PC-9 (cell line): ENCODE results near the gene NOM1. TPM values are rescaled to one million over a fixed set of nuclear protein-coding genes. Genes with fewer than 3 reads are reported as not detected.
"Not testable (repeated sequence)": the region's sequence is repeated elsewhere in the genome, so short reads cannot be mapped to it uniquely, and the experiment has no call there.

ENCODE experiments used
- BruUV-seq: library from RNA; stranded (reverse); fragments of 400-500 nt; replicated peaks from 2 replicates; lab custom pipeline; 2021; lab: Mats Ljungman, UMichigan
- CTCF ChIA-PET: fragments of 300-600 bp; sonication (Branson Sonifier 250); formaldehyde crosslinking; loops from one replicate; lab custom pipeline; 2022; ENCODE audit warnings: antibody characterized with exemption; lab: Charles Lee
- POLR2A ChIA-PET: fragments of 300-600 bp; sonication (Branson Sonifier 250); formaldehyde crosslinking; loops from one replicate; lab custom pipeline; 2022; ENCODE audit warnings: antibody characterized with exemption; ENCODE audit not compliant: unreplicated experiment; lab: Charles Lee
- DNase-seq, 2 experiments: peaks; one replicate each; pipeline versions ENCODE4 v3.0.0 to v3.0.0-alpha.2; 2015 to 2022; ENCODE audit warnings: mixed read lengths in 1 of 2
- H2AFZ ChIP-seq: fragments of 200-600 bp; sonication (generic); 2 replicates; pipeline ENCODE4 v1.8.1; 2017; ENCODE audit warnings: antibody characterized with exemption
- H3F3A ChIP-seq: fragments of 200-600 bp; sonication (generic); 2 replicates; pipeline ENCODE4 v1.8.1; 2017; ENCODE audit warnings: antibody characterized with exemption, mild to moderate bottlenecking, low read depth; ENCODE audit not compliant: insufficient read depth
- H3K27ac ChIP-seq: fragments of 200-600 bp; sonication (generic); 2 replicates; pipeline ENCODE4 v1.6.1; 2016; ENCODE audit warnings: mixed run types
- H3K27me3 ChIP-seq: fragments of 200-600 bp; sonication (generic); 2 replicates; pipeline ENCODE4 v1.6.1; 2016; ENCODE audit warnings: low read depth, mixed run types; ENCODE audit not compliant: insufficient read depth
- H3K36me3 ChIP-seq: fragments of 200-600 bp; sonication (generic); 2 replicates; pipeline ENCODE4 v1.6.1; 2016; ENCODE audit warnings: low read depth, mixed run types
- H3K4me1 ChIP-seq: fragments of 200-600 bp; sonication (generic); replicated peaks from 2 replicates; pipeline ENCODE4 v1.6.1; 2016; ENCODE audit warnings: mixed run types; ENCODE audit not compliant: insufficient read depth
- H3K4me2 ChIP-seq: fragments of 200-600 bp; sonication (generic); 2 replicates; pipeline ENCODE4 v1.6.1; 2017; ENCODE audit warnings: mixed run types
- H3K4me3 ChIP-seq: fragments of 200-600 bp; sonication (generic); 2 replicates; pipeline ENCODE4 v1.6.1; 2016; ENCODE audit warnings: mixed run types
- H3K79me2 ChIP-seq: fragments of 200-600 bp; sonication (generic); 2 replicates; pipeline ENCODE4 v1.6.1; 2017; ENCODE audit warnings: low read depth, mixed run types
- H3K9me2 ChIP-seq: fragments of 200-600 bp; sonication (generic); 2 replicates; pipeline ENCODE4 v1.8.1; 2017; ENCODE audit warnings: mild to moderate bottlenecking; ENCODE audit not compliant: insufficient read depth
- H3K9me3 ChIP-seq: fragments of 200-600 bp; sonication (generic); 2 replicates; pipeline ENCODE4 v1.8.1; 2016; ENCODE audit warnings: low read depth; ENCODE audit not compliant: insufficient read depth
- H4K20me1 ChIP-seq: fragments of 200-600 bp; sonication (generic); 2 replicates; pipeline ENCODE4 v1.8.1; 2017; ENCODE audit not compliant: insufficient read depth
- CTCF ChIP-seq: fragments of 200-600 bp; sonication (generic); conservative IDR thresholded peaks from 2 replicates; pipeline ENCODE4 v1.6.1; 2017; ENCODE audit warnings: mixed run types, antibody characterized with exemption, mild to moderate bottlenecking, moderate library complexity
- EZH2 ChIP-seq: fragments of 200-600 bp; sonication (generic); IDR thresholded peaks from 2 replicates; pipeline ENCODE4 v1.8.0; 2017; ENCODE audit warnings: antibody characterized with exemption, low read depth
- intact Hi-C: fragments of 100-400 bp; cut with micrococcal nuclease; formaldehyde crosslinking; loops from one replicate; pipeline ENCODE4 v1.10.0; 2022; ENCODE audit not compliant: unreplicated experiment
- total RNA-seq: library from RNA; stranded (reverse); gene quantifications from 2 replicates; pipeline ENCODE4 v1.2.3, GENCODE V29; 2021

The NOM1 gene
- total RNA-seq, 1 experiment from 2014 or later: 25.4 TPM

GRCh38 chr7:156948361-156948760 lies 1.2 kb upstream of the NOM1 start:
- Histone ChIP-seq H3K79me2 (peaks cover 36% of the 10 kb centered on the region), H3K27me3 (peaks cover 17% of the 10 kb centered on the region; the same call in 1 of the 2 replicates), H3K9me3 (no peaks in the 10 kb centered on the region), H3K4me2 (peak overlapping the region; percentile 89; the same call in 1 of the 2 replicates), H3K36me3 (peaks cover 14% of the 10 kb centered on the region), H2AFZ (peak overlapping the region; percentile 83; the same call in 1 of the 2 replicates), H3K4me1 (peaks cover 16% of the 10 kb centered on the region), H3K27ac (no peak overlapping the region), H3K4me3 (peak overlapping the region; percentile 90; the same call in 1 of the 2 replicates), H4K20me1 (peaks cover 32% of the 10 kb centered on the region), H3F3A (peaks cover 8% of the 10 kb centered on the region; the same call in 1 of the 2 replicates), H3K9me2 (no peaks in the 10 kb centered on the region)
- POLR2A ChIA-PET: interaction anchor here (0.6 kb wide), 1 partner anchor 194 kb away, joined by 3 read pairs; no protein-coding TSS in a partner anchor
- DNase-seq: no peak
- CTCF ChIA-PET: no interaction called here
- TF ChIP-seq CTCF (no peak; the same call in 1 of the 2 replicates), EZH2 (no peak)
- intact Hi-C loops: no loop called here
- BruUV-seq: no TSS peak

DNA sequence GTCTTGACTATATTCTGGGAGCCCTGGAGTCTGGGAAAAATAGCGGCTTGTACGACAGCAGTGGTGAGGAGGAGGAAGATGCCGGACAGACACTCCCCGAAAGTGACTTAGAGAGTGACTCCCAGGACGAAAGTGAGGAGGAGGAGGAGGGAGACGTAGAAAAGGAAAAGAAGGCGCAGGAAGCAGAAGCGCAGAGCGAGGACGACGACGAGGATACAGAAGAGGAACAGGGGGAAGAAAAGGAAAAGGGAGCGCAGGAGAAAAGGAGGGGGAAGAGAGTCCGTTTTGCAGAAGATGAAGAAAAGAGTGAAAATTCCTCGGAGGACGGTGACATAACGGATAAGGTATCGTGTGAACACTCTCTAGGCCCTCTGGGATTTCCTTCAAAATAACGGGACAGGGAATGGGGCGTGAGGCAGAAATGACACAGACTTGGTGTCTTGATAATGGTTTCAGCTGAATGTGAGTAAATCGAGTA lies 908 bp downstream of the NOM1 start:
- Histone ChIP-seq H3F3A (peaks cover 8% of the 10 kb centered on the region; the same call in 1 of the 2 replicates), H3K27ac (peak overlapping the region; percentile 30; the same call in 1 of the 2 replicates), H3K9me2 (no peaks in the 10 kb centered on the region), H3K4me2 (peak overlapping the region; percentile 89), H3K9me3 (no peaks in the 10 kb centered on the region), H2AFZ (peak overlapping the region; percentile 83), H3K4me1 (peaks cover 16% of the 10 kb centered on the region), H4K20me1 (peaks cover 40% of the 10 kb centered on the region), H3K36me3 (peaks cover 35% of the 10 kb centered on the region), H3K27me3 (0 out of 2 replicates have a peak, but pooled peaks cover 11% of the 10 kb centered on the region), H3K4me3 (peak overlapping the region; percentile 90), H3K79me2 (peaks cover 47% of the 10 kb centered on the region)
- CTCF ChIA-PET: no interaction called here
- POLR2A ChIA-PET: no interaction called here
- TF ChIP-seq EZH2 (no peak), CTCF (no peak)
- no peak for DNase-seq
- BruUV-seq: no TSS peak
- intact Hi-C loops: loop anchor here (2.0 to 5.0 kb wide), 2 partner anchors 58 to 1143 kb away; partner anchors contain the start of gene LMBR1

- DNase-seq, H3K9me3 ChIP-seq, H2AFZ ChIP-seq, H3K4me2 ChIP-seq, POLR2A ChIA-PET, H3K27me3 ChIP-seq, H3K27ac ChIP-seq, BruUV-seq, H3F3A ChIP-seq, H3K4me3 ChIP-seq, CTCF ChIA-PET, H3K9me2 ChIP-seq: not testable (repeated sequence)
- intact Hi-C loops: loop anchor here (5.0 kb wide), 1 partner anchor 1146 kb away; no protein-coding TSS in a partner anchor
- H4K20me1 ChIP-seq: peaks cover 59% of the 10 kb centered on the region
- H3K4me1 ChIP-seq: peaks cover 16% of the 10 kb centered on the region
- H3K36me3 ChIP-seq: peaks cover 47% of the 10 kb centered on the region
- peaks cover 62% of the 10 kb centered on the region for H3K79me2 ChIP-seq
Measured at GRCh38 chr7:156953215-156953614, 3.7 kb downstream of the NOM1 start.
